CD4-positive, CD25-positive, alpha-beta regulatory T cell (primary cell): ENCODE results near the gene UGGT2. TPM values are rescaled to one million over a fixed set of nuclear protein-coding genes. Genes with fewer than 3 reads are reported as not detected.

Experiments
- ATAC-seq, 2 donors: fragments of 150-1000 bp; cut with Tn5 transposase; one replicate each; pipeline ENCODE4 v1.10.0; 2021; ENCODE audit warnings: low read depth in 2 of 2, moderate number of reproducible peaks in 2 of 2, moderate library complexity in 1 of 2
- DNase-seq, 3 donors: peaks; one replicate each; pipeline versions ENCODE4 v3.0.0 to v3.0.0-alpha.2; 2012 to 2022; ENCODE audit warnings: mixed read lengths in 1 of 3
- H3K27ac ChIP-seq: one replicate; pipeline ENCODE4 v1.7.0; 2013; ENCODE audit warnings: mild to moderate bottlenecking, low read length; ENCODE audit not compliant: insufficient read depth, poor library complexity, severe bottlenecking
- H3K27me3 ChIP-seq: one replicate; pipeline ENCODE4 v1.7.0; 2013; ENCODE audit warnings: low read length; ENCODE audit not compliant: control insufficient read depth, insufficient read depth
- H3K36me3 ChIP-seq: one replicate; pipeline ENCODE4 v1.7.0; 2013; ENCODE audit warnings: mild to moderate bottlenecking, low read length, moderate library complexity; ENCODE audit not compliant: control insufficient read depth, insufficient read depth
- H3K4me1 ChIP-seq: 2 replicates; pipeline ENCODE4 v1.7.0; 2013; ENCODE audit warnings: mild to moderate bottlenecking, low read length; ENCODE audit not compliant: insufficient read depth, control insufficient read depth, poor library complexity, severe bottlenecking
- H3K4me3 ChIP-seq: one replicate; pipeline ENCODE4 v1.7.0; 2013; ENCODE audit warnings: low read depth, mild to moderate bottlenecking, low read length, moderate library complexity
- H3K9me3 ChIP-seq, 2 experiments: 1 replicate in 1 of 2; 2 replicates in 1 of 2; pipeline ENCODE4 v1.7.0; 2013; ENCODE audit warnings: low read length in 2 of 2, mild to moderate bottlenecking in 1 of 2, moderate library complexity in 1 of 2; ENCODE audit not compliant: control insufficient read depth in 2 of 2
- H3K27ac Mint-ChIP-seq, 3 donors: one replicate each; pipeline ENCODE4 v1.8.0; 2020 to 2022; ENCODE audit warnings: mild to moderate bottlenecking in 3 of 3, mixed read lengths in 3 of 3, moderate library complexity in 2 of 3
- H3K27me3 Mint-ChIP-seq: one replicate; pipeline ENCODE4 v1.8.0; 2022; ENCODE audit warnings: mild to moderate bottlenecking, mixed read lengths
- H3K36me3 Mint-ChIP-seq: one replicate; pipeline ENCODE4 v1.8.0; 2020; ENCODE audit warnings: mixed read lengths
- H3K4me1 Mint-ChIP-seq, 4 donors: one replicate each; pipeline ENCODE4 v1.8.0; 2020 to 2022; ENCODE audit warnings: mixed read lengths in 4 of 4, mild to moderate bottlenecking in 1 of 4
- H3K4me3 Mint-ChIP-seq, 4 donors: one replicate each; pipeline ENCODE4 v1.8.0; 2020 to 2022; ENCODE audit warnings: mild to moderate bottlenecking in 4 of 4, mixed read lengths in 4 of 4, moderate library complexity in 3 of 4
- H3K9me3 Mint-ChIP-seq, 7 donors: one replicate each; pipeline ENCODE4 v1.8.0; 2020 to 2022; ENCODE audit warnings: mixed read lengths in 7 of 7, mild to moderate bottlenecking in 3 of 7, moderate library complexity in 2 of 7
- polyA plus RNA-seq, 4 donors: library from polyadenylated mRNA; unstranded; fragments of 300-500 nt; fragmentation: Illumina TruSeq; gene quantifications; one replicate each; pipeline ENCODE4 v1.2.3, GENCODE V29; 2021
- total RNA-seq: library from RNA; stranded (reverse); gene quantifications from one replicate; pipeline ENCODE4 v1.2.3, GENCODE V29; 2022

Gene UGGT2
- total and polyA plus RNA-seq, 5 donors from 2014 or later = 0.08 to 0.47 TPM; not detected in 3

DNA sequence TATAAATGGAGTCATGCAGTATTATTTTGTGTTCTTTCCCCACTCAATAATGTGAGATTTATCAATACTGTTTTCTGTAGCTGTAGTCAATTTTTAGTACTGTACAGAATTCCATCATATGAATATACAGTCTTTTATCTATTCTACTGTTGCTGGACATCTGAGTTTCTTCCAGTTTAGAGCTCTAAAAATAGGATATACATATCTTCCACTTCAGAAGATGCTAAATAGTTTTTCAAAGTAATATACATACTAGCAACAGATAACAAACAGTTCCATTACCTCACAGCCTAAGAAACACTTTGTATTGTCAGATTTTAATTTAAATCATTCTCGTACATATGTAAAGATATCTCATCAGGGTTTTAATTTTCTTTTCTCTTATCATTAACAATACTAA, 149.6 kb downstream of the UGGT2 start:
- H3K27ac ChIP-seq = no peak overlapping the region
- no peak overlapping the region for H3K27ac Mint-ChIP-seq
- peaks cover 0 to 8% (median 3%) of the 10 kb centered on the region in 7 donors for H3K9me3 Mint-ChIP-seq
- H3K4me1 Mint-ChIP-seq = no peaks in the 10 kb centered on the region
- H3K4me1 ChIP-seq = no peaks in the 10 kb centered on the region
- H3K9me3 ChIP-seq = peaks cover 0 to 3% of the 10 kb centered on the region in 2 experiments
- H3K27me3 ChIP-seq = no peaks in the 10 kb centered on the region
- DNase-seq (no peak), ATAC-seq (no peak)
- H3K36me3 ChIP-seq = no peaks in the 10 kb centered on the region
- no peaks in the 10 kb centered on the region for H3K36me3 Mint-ChIP-seq
- H3K4me3 Mint-ChIP-seq = no peak overlapping the region
- H3K27me3 Mint-ChIP-seq = no peaks in the 10 kb centered on the region
- H3K4me3 ChIP-seq = no peak overlapping the region

DNA sequence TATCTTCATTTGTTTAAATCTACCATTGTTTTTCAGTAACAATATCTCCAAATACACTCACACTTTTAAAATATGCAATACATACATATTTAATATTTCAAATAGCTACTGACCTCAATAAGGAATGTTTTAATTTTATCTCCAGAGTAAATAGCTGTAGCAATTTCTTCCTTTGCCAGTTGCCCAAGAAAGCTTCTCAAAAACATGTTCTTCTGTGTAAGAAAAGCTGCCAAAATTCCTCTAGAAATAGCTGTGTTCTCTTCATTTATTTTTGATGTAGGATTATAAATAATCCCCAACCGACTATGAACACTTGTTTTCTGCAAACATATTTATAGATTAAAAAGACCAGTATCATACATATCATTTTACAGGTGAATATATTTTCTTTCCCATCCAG, 150.5 kb downstream of the UGGT2 start:
- Histone ChIP-seq H3K4me3 (no peak overlapping the region), H3K27me3 (no peaks in the 10 kb centered on the region), H3K9me3 (peaks cover 0 to 3% of the 10 kb centered on the region in 2 experiments), H3K4me1 (no peaks in the 10 kb centered on the region), H3K27ac (no peak overlapping the region), H3K36me3 (no peaks in the 10 kb centered on the region)
- Mint-ChIP-seq H3K4me1 (no peaks in the 10 kb centered on the region), H3K36me3 (no peaks in the 10 kb centered on the region), H3K9me3 (peaks cover 0 to 4% (median 0%) of the 10 kb centered on the region in 7 donors), H3K27me3 (no peaks in the 10 kb centered on the region), H3K4me3 (no peak overlapping the region), H3K27ac (no peak overlapping the region)
- ATAC-seq = no peak
- DNase-seq = no peak

DNA sequence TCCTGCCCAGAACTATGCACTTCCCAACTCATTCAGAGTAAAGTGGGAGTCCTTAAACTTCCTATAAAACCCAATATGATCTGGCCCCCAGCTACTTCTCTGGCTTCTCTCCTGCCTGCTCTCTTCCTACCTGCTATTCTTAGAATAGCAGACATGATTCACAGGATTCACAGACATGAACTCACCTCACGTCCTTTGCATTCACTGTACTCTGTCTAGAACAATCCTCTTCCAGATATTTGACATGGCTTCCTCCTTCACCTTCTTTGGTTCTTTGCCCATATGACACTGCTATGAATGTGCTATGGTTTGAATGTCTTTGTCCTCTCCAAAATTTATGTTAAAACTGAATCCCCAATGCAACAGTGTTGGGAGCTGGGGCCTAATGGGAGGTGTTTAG, 154.9 kb downstream of the UGGT2 start:
- Histone ChIP-seq H3K4me1 (no peaks in the 10 kb centered on the region), H3K27me3 (no peaks in the 10 kb centered on the region), H3K36me3 (no peaks in the 10 kb centered on the region), H3K27ac (no peak overlapping the region), H3K4me3 (no peak overlapping the region), H3K9me3 (no peaks in the 10 kb centered on the region)
- Mint-ChIP-seq H3K4me3 (no peak overlapping the region), H3K9me3 (peaks cover 0 to 2% (median 0%) of the 10 kb centered on the region in 7 donors), H3K27ac (no peak overlapping the region), H3K36me3 (no peaks in the 10 kb centered on the region), H3K4me1 (no peaks in the 10 kb centered on the region), H3K27me3 (peaks cover 4% of the 10 kb centered on the region)
- no peak for ATAC-seq
- no peak for DNase-seq

DNA sequence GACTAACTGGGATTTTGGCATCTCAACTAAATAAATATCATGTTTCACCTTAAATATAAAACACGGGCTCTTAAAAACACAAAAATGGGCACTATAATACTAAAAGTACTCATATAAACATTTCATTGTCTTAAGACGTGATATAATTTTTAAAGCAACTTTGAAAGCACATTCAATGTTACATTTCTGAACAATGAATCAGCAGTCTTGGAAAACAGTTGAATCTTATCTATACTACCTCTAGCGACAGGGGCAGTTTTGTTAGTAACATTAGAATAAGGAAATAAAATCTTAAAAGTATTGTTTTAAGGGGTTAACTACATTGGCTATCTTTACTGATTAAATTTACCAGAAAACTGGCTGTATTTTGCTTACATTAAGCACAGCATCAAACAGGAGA, 156.9 kb downstream of the UGGT2 start:
- Histone ChIP-seq H3K27ac (no peak overlapping the region), H3K4me3 (no peak overlapping the region), H3K27me3 (no peaks in the 10 kb centered on the region), H3K4me1 (no peaks in the 10 kb centered on the region), H3K36me3 (no peaks in the 10 kb centered on the region), H3K9me3 (no peaks in the 10 kb centered on the region)
- no peak for DNase-seq
- Mint-ChIP-seq H3K27me3 (peaks cover 4% of the 10 kb centered on the region), H3K4me1 (no peaks in the 10 kb centered on the region), H3K36me3 (no peaks in the 10 kb centered on the region), H3K9me3 (no peaks in the 10 kb centered on the region), H3K4me3 (no peak overlapping the region), H3K27ac (no peak overlapping the region)
- ATAC-seq = no peak

DNA sequence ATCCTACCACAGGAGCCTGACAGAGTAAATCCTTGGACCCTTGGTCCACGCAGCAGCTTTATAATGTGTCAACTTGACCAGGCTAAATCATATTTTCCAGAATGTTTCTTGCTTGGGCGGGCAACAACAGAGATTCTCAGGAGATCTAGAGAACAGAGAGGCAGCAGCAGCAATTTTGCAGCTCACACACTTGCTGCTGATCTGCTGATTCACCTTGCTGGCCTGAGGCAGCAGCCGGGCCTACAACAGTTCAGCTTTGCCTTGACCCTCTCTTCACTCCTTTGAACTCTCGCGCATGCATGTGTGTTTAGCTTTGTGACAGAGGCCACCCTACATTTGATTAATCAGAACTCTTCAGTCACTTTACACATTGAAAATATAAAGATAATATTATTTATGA, 159.3 kb downstream of the UGGT2 start:
- H3K9me3 Mint-ChIP-seq = peaks cover 0 to 2% (median 0%) of the 10 kb centered on the region in 7 donors

DNA sequence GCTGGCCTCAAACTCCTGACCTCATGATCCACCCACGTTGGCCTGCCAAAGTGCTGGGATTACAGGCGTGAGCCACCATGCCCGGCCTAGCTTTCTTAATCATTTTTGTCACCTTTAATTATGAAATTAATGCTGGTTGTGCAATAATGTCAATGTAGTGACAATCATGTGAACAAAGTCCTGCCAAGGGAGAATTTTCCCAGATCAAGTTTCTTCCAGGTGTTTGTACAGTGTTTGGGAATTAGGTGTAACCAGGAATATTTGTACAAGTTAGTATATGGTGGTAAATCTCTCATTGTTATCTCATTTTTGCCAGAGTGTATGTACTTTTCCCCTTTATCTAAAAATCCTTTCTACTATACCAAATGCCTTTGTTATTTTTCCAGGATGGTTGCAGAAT, 171.1 kb downstream of the UGGT2 start:
- no peaks in the 10 kb centered on the region for H3K27me3 ChIP-seq
- DNase-seq (no peak), ATAC-seq (no peak)
- H3K27ac Mint-ChIP-seq = no peak overlapping the region
- H3K4me1 Mint-ChIP-seq = no peaks in the 10 kb centered on the region
- no peak overlapping the region for H3K4me3 Mint-ChIP-seq
- no peak overlapping the region for H3K27ac ChIP-seq
- no peaks in the 10 kb centered on the region for H3K36me3 Mint-ChIP-seq
- H3K4me1 ChIP-seq = no peaks in the 10 kb centered on the region
- no peak overlapping the region for H3K4me3 ChIP-seq
- no peaks in the 10 kb centered on the region for H3K27me3 Mint-ChIP-seq
- no peaks in the 10 kb centered on the region for H3K36me3 ChIP-seq
- no peaks in the 10 kb centered on the region for H3K9me3 Mint-ChIP-seq
- H3K9me3 ChIP-seq = no peaks in the 10 kb centered on the region

More for the DNA sequence above, 159.3 kb downstream of the UGGT2 start:
- peaks cover 4% of the 10 kb centered on the region for H3K27me3 Mint-ChIP-seq
- no peaks in the 10 kb centered on the region for H3K4me1 Mint-ChIP-seq
- H3K36me3 ChIP-seq = no peaks in the 10 kb centered on the region
- no peaks in the 10 kb centered on the region for H3K9me3 ChIP-seq
- H3K27me3 ChIP-seq = no peaks in the 10 kb centered on the region
- H3K4me3 Mint-ChIP-seq = no peak overlapping the region
- H3K27ac Mint-ChIP-seq = no peak overlapping the region
- H3K27ac ChIP-seq = no peak overlapping the region
- DNase-seq (no peak), ATAC-seq (no peak)
- H3K4me3 ChIP-seq = no peak overlapping the region
- H3K4me1 ChIP-seq = no peaks in the 10 kb centered on the region
- H3K36me3 Mint-ChIP-seq = no peaks in the 10 kb centered on the region

DNA sequence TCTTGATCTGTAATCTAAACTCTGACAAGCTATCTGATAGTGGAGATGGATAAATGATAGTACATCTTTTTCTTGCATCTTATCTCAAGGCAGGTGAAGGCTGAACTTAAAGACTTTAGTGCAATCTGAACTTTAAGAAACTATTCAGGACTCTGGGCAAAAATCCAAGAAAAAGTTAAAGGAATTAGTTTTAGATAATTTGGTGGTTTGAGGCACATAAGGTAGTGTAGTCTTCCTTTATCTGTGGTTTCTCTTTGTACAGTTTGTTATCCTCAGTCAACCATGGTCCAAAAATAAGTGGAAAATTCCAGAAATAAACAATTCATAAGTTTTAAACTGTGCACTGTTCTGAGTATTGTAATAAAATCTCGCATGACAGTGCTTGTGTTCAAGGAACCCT, 172.9 kb downstream of the UGGT2 start:
- H3K4me3 ChIP-seq = no peak overlapping the region
- no peak for ATAC-seq
- H3K4me1 ChIP-seq = no peaks in the 10 kb centered on the region
- no peak overlapping the region for H3K4me3 Mint-ChIP-seq
- H3K36me3 ChIP-seq = no peaks in the 10 kb centered on the region
- no peaks in the 10 kb centered on the region for H3K9me3 ChIP-seq
- H3K9me3 Mint-ChIP-seq = peaks cover 0 to 1% (median 0%) of the 10 kb centered on the region in 7 donors
- H3K36me3 Mint-ChIP-seq = no peaks in the 10 kb centered on the region
- DNase-seq = no peak
- H3K27me3 ChIP-seq = no peaks in the 10 kb centered on the region
- H3K27ac Mint-ChIP-seq = no peak overlapping the region
- H3K27me3 Mint-ChIP-seq = peaks cover 5% of the 10 kb centered on the region
- H3K27ac ChIP-seq = no peak overlapping the region
- H3K4me1 Mint-ChIP-seq = no peaks in the 10 kb centered on the region

DNA sequence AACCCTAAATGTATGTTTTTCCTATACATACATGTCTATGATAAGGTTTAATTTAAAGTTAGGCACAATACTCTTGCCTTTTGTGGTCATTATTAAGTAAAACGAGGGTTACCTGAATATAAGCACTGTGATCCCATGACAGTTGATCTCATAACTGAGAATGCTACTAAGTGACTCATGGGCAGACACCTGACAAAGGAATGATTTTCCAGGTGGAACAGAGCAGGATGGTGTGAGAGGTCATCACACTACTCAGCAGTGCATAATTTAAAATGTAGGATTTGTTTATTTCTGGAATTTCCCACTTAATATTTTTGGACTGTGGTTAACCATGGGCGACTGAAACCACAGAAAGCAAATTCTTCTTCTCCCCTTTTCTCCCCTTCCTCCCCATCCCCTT, 178.9 kb downstream of the UGGT2 start:
- ATAC-seq (no peak), DNase-seq (no peak)
- H3K4me1 Mint-ChIP-seq = no peaks in the 10 kb centered on the region
- H3K36me3 ChIP-seq = no peaks in the 10 kb centered on the region
- peaks cover 0 to 1% (median 0%) of the 10 kb centered on the region in 7 donors for H3K9me3 Mint-ChIP-seq
- H3K27me3 ChIP-seq = no peaks in the 10 kb centered on the region
- H3K27ac ChIP-seq = no peak overlapping the region
- H3K4me3 Mint-ChIP-seq = no peak overlapping the region
- H3K27me3 Mint-ChIP-seq = peaks cover 5% of the 10 kb centered on the region
- H3K4me3 ChIP-seq = no peak overlapping the region
- no peak overlapping the region for H3K27ac Mint-ChIP-seq
- H3K4me1 ChIP-seq = no peaks in the 10 kb centered on the region
- no peaks in the 10 kb centered on the region for H3K36me3 Mint-ChIP-seq
- H3K9me3 ChIP-seq = no peaks in the 10 kb centered on the region
